Neural cell (in vitro differentiated cells): ENCODE data around the gene TNIP2. TPM values are rescaled to one million over a fixed set of nuclear protein-coding genes. Genes with fewer than 3 reads are reported as not detected.

ENCODE experiments used
- H2AFZ ChIP-seq: fragments of 200-600, 300-800 bp; sonication (generic), shearing (Covaris generic); 2 replicates; pipeline ENCODE4 v1.6.0; 2014; ENCODE audit warnings: low read depth, mild to moderate bottlenecking, antibody characterized with exemption, low read length, moderate library complexity
- H3F3A ChIP-seq: fragments of 200-600 bp; shearing (Covaris generic); 2 replicates; pipeline ENCODE4 v1.6.1; 2016; ENCODE audit warnings: mild to moderate bottlenecking, moderate library complexity, mixed read lengths, antibody characterized with exemption, low read length; ENCODE audit not compliant: insufficient read depth, poor library complexity, severe bottlenecking
- H3K27ac ChIP-seq: fragments of 200-600, 300-800 bp; sonication (generic), shearing (Covaris generic); 2 replicates; pipeline ENCODE4 v1.5.1; 2014; ENCODE audit warnings: mild to moderate bottlenecking, low read length, moderate library complexity
- H3K27me3 ChIP-seq: fragments of 300-800, 200-600 bp; sonication (generic), shearing (Covaris generic); 2 replicates; pipeline ENCODE4 v1.6.0; 2014; ENCODE audit warnings: mild to moderate bottlenecking, low read depth, low read length, moderate library complexity; ENCODE audit not compliant: insufficient read depth
- H3K36me3 ChIP-seq: fragments of 300-800, 200-600 bp; sonication (generic), shearing (Covaris generic); 2 replicates; pipeline ENCODE4 v1.5.1; 2014; ENCODE audit warnings: mild to moderate bottlenecking, antibody characterized with exemption, low read length, moderate library complexity; ENCODE audit not compliant: insufficient read depth
- H3K4me2 ChIP-seq: fragments of 300-800, 200-600 bp; sonication (generic), shearing (Covaris generic); 2 replicates; pipeline ENCODE4 v1.6.0; 2014; ENCODE audit warnings: mild to moderate bottlenecking, low read length
- H3K4me3 ChIP-seq: fragments of 300-800, 200-600 bp; sonication (generic), shearing (Covaris generic); 2 replicates; pipeline ENCODE4 v1.5.1; 2014; ENCODE audit warnings: mild to moderate bottlenecking, low read length, moderate library complexity
- H3K79me2 ChIP-seq: fragments of 200-600 bp; shearing (Covaris generic); replicated peaks from 2 replicates; pipeline ENCODE4 v1.6.0; 2014; ENCODE audit warnings: mild to moderate bottlenecking, low read length, moderate library complexity; ENCODE audit not compliant: insufficient read depth
- H3K9ac ChIP-seq: fragments of 300-800, 200-600 bp; sonication (generic), shearing (Covaris generic); 2 replicates; pipeline ENCODE4 v1.6.1; 2016; ENCODE audit warnings: mild to moderate bottlenecking, low read length, mixed read lengths
- H3K9me2 ChIP-seq: fragments of 200-600 bp; shearing (Covaris generic); 2 replicates; pipeline ENCODE4 v1.6.1; 2016; ENCODE audit warnings: mild to moderate bottlenecking, low read length, mixed read lengths; ENCODE audit not compliant: insufficient read depth
- H3K9me3 ChIP-seq: fragments of 200-600, 300-800 bp; sonication (generic), shearing (Covaris generic); 2 replicates; pipeline ENCODE4 v1.6.1; 2016; ENCODE audit warnings: mild to moderate bottlenecking, mixed run types, low read length, moderate library complexity, mixed read lengths
- H4K20me1 ChIP-seq: fragments of 200-600 bp; shearing (Covaris generic); 2 replicates; pipeline ENCODE4 v1.6.1; 2016; ENCODE audit warnings: mild to moderate bottlenecking, mixed run types; ENCODE audit not compliant: insufficient read depth
- EP300 ChIP-seq: fragments of 450-650 bp; conservative IDR thresholded peaks from 2 replicates; pipeline ENCODE4 v1.6.1; 2014; ENCODE audit warnings: antibody characterized with exemption, mild to moderate bottlenecking, moderate library complexity; ENCODE audit not compliant: poor library complexity, severe bottlenecking
- EZH2 ChIP-seq: fragments of 200-600, 300-800 bp; shearing (Covaris generic), sonication (generic); IDR thresholded peaks from 2 replicates; pipeline ENCODE4 v1.6.1; 2014; ENCODE audit warnings: antibody characterized with exemption, low read length, borderline replicate concordance, mild to moderate bottlenecking; ENCODE audit not compliant: insufficient read depth, poor library complexity, severe bottlenecking
- MXI1 ChIP-seq: fragments of 450-650 bp; conservative IDR thresholded peaks from 2 replicates; pipeline ENCODE4 v1.6.1; 2014; ENCODE audit warnings: antibody characterized with exemption, mild to moderate bottlenecking; ENCODE audit not compliant: poor library complexity, severe bottlenecking
- POLR2AphosphoS5 ChIP-seq: IDR thresholded peaks from 2 replicates; pipeline ENCODE4 v1.6.1; 2012
- RAD21 ChIP-seq: fragments of 450-650 bp; conservative IDR thresholded peaks from 2 replicates; pipeline ENCODE4 v1.6.1; 2014; ENCODE audit warnings: antibody characterized with exemption, mild to moderate bottlenecking, moderate library complexity
- REST ChIP-seq: IDR thresholded peaks from 2 replicates; pipeline ENCODE4 v1.6.1; 2012; ENCODE audit warnings: borderline replicate concordance
- SMC3 ChIP-seq: fragments of 450-650 bp; conservative IDR thresholded peaks from 2 replicates; pipeline ENCODE4 v1.6.1; 2014; ENCODE audit warnings: antibody characterized with exemption, mild to moderate bottlenecking, moderate library complexity; ENCODE audit not compliant: poor library complexity
- TAF1 ChIP-seq: IDR thresholded peaks from 2 replicates; pipeline ENCODE4 v1.6.1; 2012; ENCODE audit warnings: low read depth
- polyA plus RNA-seq: library from polyadenylated mRNA; depleted of rRNA; stranded (reverse); fragments of >200 nt; gene quantifications from 2 replicates; pipeline ENCODE4 v1.2.3, GENCODE V29; 2014
- TF ChIP-seq, protein P1 (sequence below): fragments of 450-650 bp; IDR thresholded peaks from 2 replicates; pipeline ENCODE4 v1.5.1; 2014; ENCODE audit warnings: antibody characterized with exemption, mild to moderate bottlenecking, moderate library complexity; ENCODE audit not compliant: poor library complexity, severe bottlenecking

Gene TNIP2
- polyA plus RNA-seq, 1 donor from 2014 or later: 13.0 TPM

- no peaks in the 10 kb centered on the region for H3F3A ChIP-seq
- H3K4me2 ChIP-seq: no peak overlapping the region
- H3K79me2 ChIP-seq: no peaks in the 10 kb centered on the region
- H3K9me2 ChIP-seq: no peaks in the 10 kb centered on the region
- H3K4me3 ChIP-seq: no peak overlapping the region
- TF ChIP-seq REST: no peak
- TF ChIP-seq TAF1: no peak
- TF ChIP-seq, protein P1, sequence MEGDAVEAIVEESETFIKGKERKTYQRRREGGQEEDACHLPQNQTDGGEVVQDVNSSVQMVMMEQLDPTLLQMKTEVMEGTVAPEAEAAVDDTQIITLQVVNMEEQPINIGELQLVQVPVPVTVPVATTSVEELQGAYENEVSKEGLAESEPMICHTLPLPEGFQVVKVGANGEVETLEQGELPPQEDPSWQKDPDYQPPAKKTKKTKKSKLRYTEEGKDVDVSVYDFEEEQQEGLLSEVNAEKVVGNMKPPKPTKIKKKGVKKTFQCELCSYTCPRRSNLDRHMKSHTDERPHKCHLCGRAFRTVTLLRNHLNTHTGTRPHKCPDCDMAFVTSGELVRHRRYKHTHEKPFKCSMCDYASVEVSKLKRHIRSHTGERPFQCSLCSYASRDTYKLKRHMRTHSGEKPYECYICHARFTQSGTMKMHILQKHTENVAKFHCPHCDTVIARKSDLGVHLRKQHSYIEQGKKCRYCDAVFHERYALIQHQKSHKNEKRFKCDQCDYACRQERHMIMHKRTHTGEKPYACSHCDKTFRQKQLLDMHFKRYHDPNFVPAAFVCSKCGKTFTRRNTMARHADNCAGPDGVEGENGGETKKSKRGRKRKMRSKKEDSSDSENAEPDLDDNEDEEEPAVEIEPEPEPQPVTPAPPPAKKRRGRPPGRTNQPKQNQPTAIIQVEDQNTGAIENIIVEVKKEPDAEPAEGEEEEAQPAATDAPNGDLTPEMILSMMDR: no peak
- no peak for TF ChIP-seq EP300
- no peak for TF ChIP-seq SMC3
- no peak for TF ChIP-seq EZH2
- no peak for TF ChIP-seq RAD21
- TF ChIP-seq POLR2AphosphoS5: no peak
- no peak for TF ChIP-seq MXI1
- H3K27ac ChIP-seq: no peak overlapping the region
- no peaks in the 10 kb centered on the region for H4K20me1 ChIP-seq
- H3K36me3 ChIP-seq: no peaks in the 10 kb centered on the region
- no peaks in the 10 kb centered on the region for H3K9me3 ChIP-seq
- H3K9ac ChIP-seq: no peak overlapping the region
- H3K27me3 ChIP-seq: no peaks in the 10 kb centered on the region
- H2AFZ ChIP-seq: no peak overlapping the region
Measured at GRCh38 chr4:2721586-2721985, 34.5 kb downstream of the TNIP2 start.

GRCh38 chr4:2716236-2716635 lies 39.9 kb downstream of the TNIP2 start:
- Histone ChIP-seq H3K9me2 (no peaks in the 10 kb centered on the region), H3K79me2 (no peaks in the 10 kb centered on the region), H3K9me3 (no peaks in the 10 kb centered on the region), H3K9ac (no peak overlapping the region), H3K27me3 (no peaks in the 10 kb centered on the region), H3K4me2 (no peak overlapping the region), H3F3A (no peaks in the 10 kb centered on the region), H2AFZ (no peak overlapping the region), H4K20me1 (no peaks in the 10 kb centered on the region), H3K36me3 (no peaks in the 10 kb centered on the region), H3K4me3 (no peak overlapping the region), H3K27ac (no peak overlapping the region)
- TF ChIP-seq, protein P1: no peak
- TF ChIP-seq POLR2AphosphoS5 (no peak), RAD21 (no peak), SMC3 (no peak)
